ENCODE data around the gene MACROD2.

- TF ChIP-seq SUZ12 (IDR thresholded peaks at IDR 0.05; ENCODE audit: extremely low read depth, insufficient read depth, insufficient read length), result no peak
- no peak for TF ChIP-seq ZNF274 (IDR thresholded peaks at IDR 0.05; ENCODE audit: low read depth, low read length)
These were observed 1927.2 kb downstream of the MACROD2 start for GRCh38 chr20:15922556-15922955.
